ENCODE results near the gene SLC9A3.

Gene SLC9A3

GRCh38 chr5:478369-478981 is 45.8 kb downstream of the SLC9A3 start:
- TF ChIP-seq CTCF (IDR thresholded peaks at IDR 0.05; ENCODE audit: low read depth, low read length): no peak
- H3K4me3 ChIP-seq (ENCODE audit: low read depth, low read length): no peak overlapping the region

GRCh38 chr5:477871-478270 is 46.4 kb downstream of the SLC9A3 start:
- TF ChIP-seq CTCF (IDR thresholded peaks at IDR 0.05; ENCODE audit: low read depth, low read length): no peak

GRCh38 chr5:477247-477646 is 47.0 kb downstream of the SLC9A3 start:
- no peak overlapping the region for H3K4me3 ChIP-seq (ENCODE audit: low read depth, low read length)
- no peak for TF ChIP-seq CTCF (IDR thresholded peaks at IDR 0.05; ENCODE audit: low read depth, low read length)

More at GRCh38 chr5:477871-478270, 46.4 kb downstream of the SLC9A3 start:
- no peak overlapping the region for H3K4me3 ChIP-seq (ENCODE audit: low read depth, low read length)

GRCh38 chr5:476814-477175 is 47.5 kb downstream of the SLC9A3 start:
- TF ChIP-seq CTCF (IDR thresholded peaks at IDR 0.05; ENCODE audit: low read depth, low read length): no peak

GRCh38 chr5:476102-476813 is 48.0 kb downstream of the SLC9A3 start:
- no peak overlapping the region for H3K4me3 ChIP-seq (ENCODE audit: low read depth, low read length)
- no peak for TF ChIP-seq CTCF (IDR thresholded peaks at IDR 0.05; ENCODE audit: low read depth, low read length)

More at GRCh38 chr5:476814-477175, 47.5 kb downstream of the SLC9A3 start:
- no peak overlapping the region for H3K4me3 ChIP-seq (ENCODE audit: low read depth, low read length)

- TF ChIP-seq CTCF (IDR thresholded peaks at IDR 0.05; ENCODE audit: low read depth, low read length): no peak
- no peak overlapping the region for H3K4me3 ChIP-seq (ENCODE audit: low read depth, low read length)
These were observed 48.5 kb downstream of the SLC9A3 start for GRCh38 chr5:475704-476101.

All from WI38 (cell line).